ENCODE data around the gene PPP1R3C.

Gene PPP1R3C

DNA sequence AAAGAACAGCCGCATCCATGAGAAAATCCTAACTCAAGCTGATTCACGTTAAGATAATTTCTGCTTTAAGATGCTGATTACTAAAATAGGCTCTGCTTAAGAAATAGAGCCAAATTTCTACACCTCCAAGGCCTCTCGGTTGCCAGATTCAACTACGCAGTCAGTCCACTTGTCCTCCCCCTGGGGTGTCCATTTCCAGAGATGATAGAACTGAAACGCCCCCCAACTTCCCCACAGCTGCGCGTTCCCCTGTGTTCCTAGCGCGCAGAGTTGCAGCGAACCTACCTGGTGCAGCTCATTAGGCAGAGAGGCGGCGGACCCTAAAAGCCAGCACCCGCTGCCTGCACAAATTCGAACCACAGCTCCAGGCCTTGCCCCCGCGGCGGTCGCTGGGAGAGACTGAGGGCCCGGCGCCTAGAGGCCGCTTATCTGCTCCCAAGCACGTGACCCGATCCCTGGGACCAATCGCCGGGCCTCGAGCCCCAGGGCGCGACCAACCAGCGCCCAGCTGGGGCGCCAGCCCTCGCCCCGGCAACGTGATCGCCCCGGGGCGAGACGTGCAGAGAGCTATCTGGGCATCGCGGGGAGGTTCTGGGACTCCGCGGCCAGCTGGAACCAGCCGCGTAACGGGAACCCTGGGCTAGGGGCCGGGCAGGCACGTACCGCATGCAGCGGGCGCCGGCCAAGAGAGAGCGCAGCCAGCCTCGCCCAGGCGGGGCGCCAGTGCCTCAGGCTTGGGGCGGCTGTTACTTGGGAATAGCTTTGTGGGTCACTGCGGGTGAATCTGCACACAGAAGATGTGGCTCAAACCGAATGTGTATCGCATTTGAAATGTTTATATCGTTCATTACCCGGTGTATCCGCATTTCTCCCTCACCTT lies at the start of gene PPP1R3C:
Gene PPP1R3C (minus strand): TSS at position 401 of the 880 bp plus-strand sequence. CDS start 102 bp downstream, at position 299.
- DNase-seq (ENCODE audit: low spot score): no peak

DNA sequence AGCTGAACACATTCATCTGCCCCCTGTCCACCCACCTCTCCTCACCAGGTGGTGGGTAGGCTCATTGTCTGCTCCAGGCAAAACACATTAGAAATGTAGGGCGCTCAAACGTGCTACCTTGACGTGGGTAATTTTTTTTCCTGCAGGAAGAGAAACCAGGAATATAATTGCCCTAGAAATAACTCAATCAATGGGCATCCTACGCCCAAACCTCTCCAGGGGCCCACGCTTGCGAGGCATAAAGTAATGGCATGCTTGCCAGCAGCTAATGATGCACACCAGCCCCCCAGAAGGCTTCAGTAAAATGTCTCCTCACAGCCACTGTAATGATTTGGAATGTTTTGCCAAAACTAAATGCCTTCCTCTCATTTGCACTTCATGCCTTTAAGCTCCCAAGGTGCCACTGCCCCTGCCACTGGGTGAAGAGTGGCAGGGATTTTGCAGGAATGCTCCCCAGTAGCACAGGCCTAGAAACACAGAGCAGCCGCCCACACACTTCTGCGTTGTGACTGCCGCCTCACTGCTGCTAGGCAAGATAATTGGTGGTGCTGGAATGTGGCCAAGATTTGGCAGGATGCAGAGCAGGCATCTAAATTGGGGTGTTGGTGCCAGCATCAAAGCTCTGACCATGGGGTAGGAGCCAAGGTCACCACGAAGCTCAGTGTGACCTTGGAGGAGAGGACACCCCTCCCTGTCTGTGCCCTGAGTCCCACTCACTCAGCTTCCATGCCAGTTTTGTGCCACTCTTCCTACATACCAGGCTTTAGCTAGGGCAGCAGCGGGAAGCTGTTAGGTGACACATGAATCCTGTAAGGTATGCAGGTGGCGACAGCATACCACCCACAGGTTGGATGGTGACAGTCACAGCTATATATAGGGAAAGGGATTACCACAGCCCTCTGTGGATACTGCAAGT lies 48.7 kb upstream of the PPP1R3C start:
- no peak for DNase-seq (ENCODE audit: low spot score)

DNA sequence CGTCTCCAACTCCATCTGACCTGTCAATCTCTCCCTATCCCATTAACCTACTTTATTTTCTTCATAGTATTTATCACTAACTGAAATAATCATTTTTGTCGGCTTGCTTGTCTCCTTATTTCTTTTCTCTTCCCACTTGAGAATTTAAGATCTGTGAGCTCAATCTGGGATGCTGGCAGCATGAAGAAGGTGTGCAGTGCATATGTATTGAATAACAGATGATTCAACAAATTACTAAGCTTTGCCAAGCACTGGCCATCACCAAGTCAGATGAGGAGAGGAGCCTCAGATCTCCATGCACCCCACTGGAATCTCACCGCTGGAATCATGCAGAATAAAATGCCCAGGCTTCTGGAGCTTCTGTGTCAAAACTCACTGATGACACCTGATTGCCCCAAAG lies 47.6 kb upstream of the PPP1R3C start:
- no peak for DNase-seq (ENCODE audit: low spot score)

DNA sequence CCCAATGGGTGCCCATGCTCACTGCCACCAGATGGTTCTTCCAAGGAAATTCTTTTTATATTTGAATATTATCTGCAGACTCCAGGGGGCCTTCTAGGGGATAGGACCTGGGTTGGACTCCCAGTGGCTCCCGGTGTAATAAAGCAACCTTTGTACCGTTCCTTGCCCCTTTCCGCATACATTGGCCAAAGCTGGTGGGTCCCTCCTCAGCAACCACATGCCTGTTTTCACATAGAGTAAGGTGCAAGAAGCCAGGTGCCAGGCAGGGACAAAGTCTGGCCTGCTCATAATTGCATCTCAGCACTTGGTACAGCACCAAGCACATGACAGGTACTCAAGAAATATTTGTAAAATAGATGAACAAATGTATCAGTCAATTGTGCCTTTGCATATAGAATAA lies 46.4 kb upstream of the PPP1R3C start:
- DNase-seq (ENCODE audit: low spot score): no peak

DNA sequence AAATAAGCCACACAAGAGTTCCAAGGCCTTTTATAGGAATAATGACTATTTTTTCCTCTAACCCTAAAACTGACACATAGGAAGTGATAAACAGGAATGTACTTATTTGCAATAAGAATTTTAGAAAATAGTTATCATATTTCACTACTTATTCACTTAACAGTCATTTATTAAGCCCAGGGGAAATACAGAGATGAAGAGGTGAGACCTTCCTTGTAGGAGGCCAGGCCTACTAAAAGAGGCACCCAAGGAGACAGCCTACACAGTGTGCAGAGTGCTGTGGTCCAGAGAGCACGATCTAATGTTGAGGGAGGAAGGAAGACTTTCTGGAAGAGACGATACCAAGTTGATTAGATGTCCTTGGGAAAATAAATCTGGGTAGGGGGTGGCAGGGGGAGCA lies 45.0 kb upstream of the PPP1R3C start:
- DNase-seq (ENCODE audit: low spot score): no peak

DNA sequence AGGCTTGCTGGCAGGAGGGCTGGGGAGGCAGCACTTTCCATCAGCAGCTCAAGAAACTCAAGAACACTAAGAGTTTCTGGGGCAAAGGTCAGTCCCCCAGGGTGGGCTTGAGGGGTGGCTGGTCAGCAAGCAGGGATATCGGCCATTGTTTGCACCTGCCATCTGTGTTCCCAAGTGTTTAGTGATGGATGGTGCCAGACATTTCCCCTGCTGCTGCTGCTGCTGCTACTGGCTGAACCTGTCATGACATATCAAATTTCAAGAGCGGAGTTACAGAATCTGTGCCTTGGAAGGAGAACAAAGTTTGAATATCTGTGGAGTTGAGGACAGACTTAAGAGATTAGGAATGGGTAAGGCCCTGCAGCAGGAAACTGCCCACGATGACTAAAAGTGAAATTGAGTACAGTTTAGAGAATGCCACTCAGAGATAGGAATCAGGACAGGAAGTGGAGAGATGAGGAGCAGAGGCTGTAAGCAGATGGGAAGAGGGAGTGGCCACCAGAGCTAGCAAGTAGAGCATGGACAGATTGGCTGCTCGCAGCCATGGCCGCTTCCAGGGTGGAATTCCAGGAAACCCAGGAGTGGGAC lies 39.2 kb upstream of the PPP1R3C start:
- no peak for DNase-seq (ENCODE audit: low spot score)

DNA sequence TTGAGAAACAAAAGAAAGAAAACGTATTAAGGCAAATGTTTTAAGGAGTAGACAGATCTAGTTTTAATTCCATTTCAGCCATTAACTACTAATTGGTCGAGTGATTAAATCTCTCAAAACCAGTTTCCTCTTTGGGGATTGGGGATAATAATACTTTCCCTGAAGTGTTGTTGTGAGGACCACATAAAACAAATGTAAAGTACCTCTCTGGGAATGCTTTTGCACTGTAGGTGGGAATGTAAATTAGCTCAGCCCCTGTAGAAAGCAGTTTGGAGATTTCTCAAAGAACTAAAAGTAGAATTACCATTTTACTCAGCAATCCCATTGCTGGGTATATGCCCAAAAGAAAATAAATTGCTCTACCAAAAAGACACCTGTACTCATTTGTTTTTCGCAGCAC lies 36.0 kb upstream of the PPP1R3C start:
- DNase-seq (ENCODE audit: low spot score): no peak

DNA sequence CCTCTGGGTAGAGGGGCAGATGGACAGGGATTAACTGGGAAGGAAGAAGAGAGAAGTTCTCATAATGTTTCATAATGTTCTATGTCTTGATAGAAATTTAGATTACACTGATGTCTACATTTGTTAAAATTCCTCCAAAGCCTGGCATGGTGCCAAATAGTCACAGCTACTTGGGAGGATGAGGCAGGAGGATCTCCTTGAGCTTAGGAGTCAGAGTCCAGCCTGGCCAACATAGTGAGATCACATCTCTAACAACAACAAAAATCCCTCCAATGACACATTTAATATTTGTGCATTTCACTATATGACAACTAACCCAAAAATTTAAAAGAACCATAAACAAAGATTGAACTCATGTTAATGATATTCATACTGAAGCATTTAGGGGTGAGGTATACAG lies 33.0 kb upstream of the PPP1R3C start:
- no peak for DNase-seq (ENCODE audit: low spot score)

DNA sequence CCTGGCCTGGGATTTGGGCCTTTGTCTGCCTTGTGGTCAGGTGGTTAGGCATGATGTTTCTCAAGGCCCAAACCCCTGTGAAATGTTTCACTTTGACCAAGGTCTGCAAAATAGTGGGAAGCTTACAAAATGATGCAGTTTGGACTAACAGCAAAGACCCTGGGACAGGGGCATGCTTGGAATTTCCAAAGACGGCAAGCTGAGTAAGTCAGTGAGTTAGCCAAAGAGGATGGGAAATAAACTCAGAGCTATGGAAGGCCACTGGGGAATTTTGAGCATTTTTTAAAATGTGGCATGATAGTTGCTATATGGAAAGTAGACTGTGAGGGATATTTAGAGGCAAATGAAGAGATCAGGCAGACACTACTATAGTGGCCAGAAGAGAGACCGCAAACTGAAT lies 31.6 kb upstream of the PPP1R3C start:
- no peak for DNase-seq (ENCODE audit: low spot score)

DNA sequence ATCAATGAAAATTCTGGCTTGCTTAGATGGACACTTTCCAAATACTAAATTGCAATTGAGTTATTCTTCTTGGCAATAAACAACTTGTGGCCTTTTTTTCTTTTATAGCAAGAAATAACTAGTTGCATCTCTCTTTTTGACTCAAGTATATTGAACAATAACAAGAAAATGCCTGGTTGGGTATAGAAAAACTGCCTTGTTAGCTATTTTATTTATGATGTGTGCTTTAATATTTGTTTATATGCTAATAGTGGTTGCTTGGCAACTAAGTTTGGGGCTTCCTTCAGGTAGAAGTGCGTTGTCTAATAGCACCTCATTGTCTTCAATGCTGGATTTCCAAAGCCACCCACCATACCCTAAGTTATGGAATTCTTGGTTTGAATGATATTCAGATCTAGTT lies 30.1 kb upstream of the PPP1R3C start:
- DNase-seq (ENCODE audit: low spot score): no peak

DNA sequence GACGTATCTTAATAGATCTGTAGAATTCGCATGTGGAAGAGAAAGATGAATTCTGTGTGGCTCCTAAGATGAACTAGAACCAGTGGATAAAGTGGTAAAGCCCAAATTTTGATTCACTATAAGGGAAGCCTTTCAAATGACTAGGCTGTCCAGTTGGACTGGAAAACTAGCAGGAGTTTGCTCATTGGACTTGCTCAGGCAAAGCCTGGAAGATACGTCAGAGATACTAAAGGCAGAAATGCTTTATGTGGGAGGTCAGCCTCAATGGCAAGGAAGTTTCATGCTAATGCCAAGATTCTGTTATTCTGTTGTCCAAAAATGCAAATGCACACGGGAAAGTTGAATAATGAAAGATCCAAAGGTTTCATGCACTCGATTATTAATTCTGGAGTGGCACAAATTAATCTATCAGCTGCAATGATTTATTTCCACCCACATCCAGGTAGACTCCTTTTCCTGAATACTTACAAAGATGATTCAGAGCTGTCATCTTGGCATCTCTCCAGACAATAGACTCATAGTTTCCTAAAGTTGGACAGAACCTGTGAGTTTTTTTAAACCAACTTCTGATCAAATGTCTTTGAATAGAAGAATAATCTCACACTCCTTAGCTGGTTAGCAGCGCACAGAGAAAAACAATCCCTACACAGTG lies 20.5 kb upstream of the PPP1R3C start:
- DNase-seq (ENCODE audit: low spot score): no peak

DNA sequence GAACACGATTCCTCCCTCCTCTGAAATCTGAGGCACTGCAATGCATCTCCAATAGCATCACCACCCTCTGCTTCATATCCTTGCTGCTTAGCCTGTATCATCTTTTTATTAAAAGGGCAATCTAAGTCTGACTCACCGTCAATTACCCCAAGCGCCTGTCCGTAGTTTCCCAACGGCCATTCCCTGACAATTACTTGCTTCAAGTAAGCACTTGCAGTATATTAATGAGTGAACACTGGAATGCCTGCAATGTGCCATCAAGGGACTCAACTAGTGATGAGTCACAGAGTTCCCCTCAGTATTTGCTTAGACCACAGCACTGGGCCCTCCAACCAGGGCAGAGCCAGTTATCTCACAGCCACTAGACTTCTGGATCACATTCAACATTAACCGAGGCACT lies 19.5 kb upstream of the PPP1R3C start:
- DNase-seq (ENCODE audit: low spot score): no peak

DNA sequence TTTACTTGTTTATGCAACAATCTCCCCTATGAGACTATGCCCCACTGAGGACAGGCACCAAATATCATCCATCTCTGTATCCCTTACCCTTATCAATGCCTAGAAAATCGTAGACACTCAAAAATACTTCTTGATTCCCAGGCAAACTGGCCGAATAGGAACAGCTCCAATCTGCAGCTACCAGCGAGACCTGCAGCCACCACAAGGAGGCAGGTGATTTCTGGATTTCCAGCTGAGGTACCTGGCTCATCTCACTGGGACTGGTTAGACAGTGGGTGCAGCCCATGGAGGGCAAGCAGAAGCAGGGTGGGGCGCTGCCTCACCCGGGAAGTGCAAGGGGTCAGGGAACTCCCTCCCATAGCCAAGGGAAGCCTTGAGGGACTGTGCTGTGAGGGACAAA lies 10.8 kb upstream of the PPP1R3C start:
- no peak for DNase-seq (ENCODE audit: low spot score)

DNA sequence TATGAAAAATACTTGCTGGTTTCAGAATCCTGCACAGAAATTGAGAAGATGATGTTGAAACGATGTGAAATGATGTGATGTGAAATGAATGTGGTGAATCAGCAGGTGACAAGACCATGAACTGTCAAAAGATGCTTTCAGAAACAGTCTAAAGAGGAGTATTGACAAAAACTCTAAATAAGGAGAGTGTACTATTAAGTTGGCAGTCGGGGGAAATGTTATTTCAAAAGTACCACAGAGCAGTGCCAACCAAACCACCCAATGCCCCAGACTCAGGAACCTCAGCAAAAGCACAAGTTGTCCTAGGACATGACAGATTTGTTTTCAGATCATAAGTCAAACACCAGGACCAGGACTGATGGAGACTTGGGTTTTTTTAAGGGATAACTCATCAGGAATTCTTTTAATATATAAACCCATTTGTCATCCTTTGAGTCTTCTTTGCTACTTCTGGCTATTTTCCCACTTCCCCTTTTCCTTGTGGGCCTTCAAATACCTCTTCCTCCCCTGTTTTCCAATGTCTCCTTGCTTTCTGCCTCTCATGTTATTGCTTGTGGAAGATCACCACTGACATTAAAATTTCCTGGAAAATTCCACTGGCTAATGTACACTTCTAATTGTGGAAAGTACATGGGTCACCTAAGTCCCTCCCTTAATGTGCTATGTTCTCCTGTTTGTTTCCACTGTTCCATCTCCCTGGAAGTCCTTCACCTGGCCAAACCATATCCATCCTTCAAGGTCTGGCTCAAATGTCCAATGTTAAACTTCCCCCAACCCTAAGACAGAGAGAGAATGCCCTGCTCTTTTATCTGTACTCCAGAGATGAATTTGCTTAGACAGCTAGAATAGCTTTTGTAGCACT lies 10.2 kb upstream of the PPP1R3C start:
- DNase-seq (ENCODE audit: low spot score): no peak

DNA sequence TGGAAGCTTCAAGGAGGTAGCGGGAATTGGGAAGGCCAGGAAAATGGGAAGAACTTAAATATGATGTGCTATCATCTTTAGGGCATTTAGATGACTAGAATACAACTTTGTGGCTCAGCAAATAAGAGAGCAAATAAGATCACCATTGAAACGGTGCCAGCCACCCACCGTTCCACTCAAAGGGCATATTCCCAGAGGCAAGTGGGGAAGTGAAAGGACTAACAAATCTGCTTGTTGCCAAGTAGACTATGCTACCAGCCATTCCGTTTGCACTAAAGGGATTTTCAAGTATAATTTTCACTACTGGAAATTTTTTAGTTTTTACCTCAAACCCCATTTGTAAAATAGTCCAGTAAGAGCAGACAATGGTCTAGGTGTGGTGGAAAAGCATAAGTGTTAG lies 4.0 kb upstream of the PPP1R3C start:
- DNase-seq (ENCODE audit: low spot score): no peak

DNA sequence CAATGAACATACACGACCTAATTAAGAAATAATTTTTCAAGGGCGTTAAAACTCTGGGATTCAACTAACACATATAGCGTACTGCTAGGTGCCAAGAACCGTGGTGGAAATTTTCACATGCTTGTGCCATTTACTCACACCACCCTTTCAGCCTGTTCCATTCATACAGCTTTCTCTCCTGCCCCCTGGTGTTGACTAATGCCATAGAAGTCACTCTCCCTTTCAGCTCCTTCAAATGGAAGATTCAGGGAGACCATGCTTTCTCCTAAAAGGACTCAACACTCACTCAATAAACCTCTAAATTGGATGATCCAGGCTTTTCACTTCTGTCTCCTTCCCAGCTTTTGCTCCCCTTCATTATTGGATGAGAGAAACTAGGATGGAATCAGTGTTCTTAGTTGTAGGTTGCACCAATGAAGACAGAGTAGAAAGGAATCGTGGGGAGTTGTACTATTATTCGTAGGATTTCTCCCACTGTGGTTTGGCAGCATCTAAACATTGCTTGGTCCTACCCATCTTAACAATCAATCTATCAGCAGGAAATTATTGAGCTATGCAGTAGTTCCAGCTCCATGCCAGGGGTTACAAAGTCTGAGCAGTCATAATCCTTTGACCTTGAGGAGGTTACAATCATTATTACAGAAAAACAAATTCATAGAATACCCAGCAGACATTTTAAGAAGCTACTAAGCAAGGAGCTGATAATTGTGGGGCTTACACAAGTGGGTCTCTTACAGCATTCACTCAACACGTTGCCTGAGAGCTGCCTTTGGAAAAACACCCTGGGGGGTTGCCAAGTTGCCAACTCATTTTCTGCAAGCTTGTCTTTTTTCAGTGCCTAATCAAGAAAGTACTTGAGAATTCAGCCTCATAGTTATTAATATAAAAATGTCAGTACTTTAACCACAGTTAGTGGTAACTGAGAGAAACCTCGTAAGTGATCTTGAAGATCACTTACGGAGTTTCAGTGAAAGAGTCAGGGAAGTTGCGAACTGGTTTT lies 2.8 kb upstream of the PPP1R3C start:
- peak; percentile 54 for DNase-seq (ENCODE audit: low spot score)

DNA sequence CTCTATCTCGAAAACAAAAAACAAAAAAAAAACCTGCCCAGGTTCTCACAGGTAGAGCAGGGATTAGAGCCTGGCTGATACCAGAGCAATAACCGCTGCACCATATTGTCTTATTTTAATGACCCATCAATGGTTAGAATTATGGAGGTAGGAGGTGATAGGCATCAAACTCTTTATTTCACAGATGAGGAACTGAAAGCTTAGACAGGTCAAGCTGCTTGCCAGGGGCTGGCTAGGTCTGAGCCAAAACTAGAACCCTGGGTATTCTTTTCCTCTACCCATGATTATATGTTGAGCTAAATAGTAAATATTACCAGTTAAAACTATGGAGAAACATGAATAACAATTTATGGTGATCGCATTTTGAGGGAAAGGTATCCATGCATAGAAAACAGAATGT lies 2.0 kb upstream of the PPP1R3C start:
- no peak for DNase-seq (ENCODE audit: low spot score)

DNA sequence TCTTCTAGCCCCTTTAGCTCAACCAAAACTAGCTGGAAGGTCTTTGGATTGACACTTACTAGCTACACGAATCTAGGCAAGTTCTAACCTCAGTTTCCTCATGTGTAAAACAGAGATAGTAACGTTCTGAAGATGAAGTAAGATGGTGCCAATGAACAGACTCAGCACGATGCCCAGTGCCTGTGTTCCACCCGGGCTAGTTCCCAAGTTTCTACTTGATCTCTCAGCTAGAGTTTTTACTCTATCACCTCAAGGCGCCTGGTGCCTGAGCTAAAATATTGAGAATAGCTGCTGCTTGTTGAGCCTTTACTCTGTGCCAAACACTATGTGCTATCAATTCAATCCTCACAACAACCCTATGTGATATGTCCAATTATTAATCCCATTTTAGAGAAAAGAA lies 1.4 kb upstream of the PPP1R3C start:
- DNase-seq (ENCODE audit: low spot score): no peak

DNA sequence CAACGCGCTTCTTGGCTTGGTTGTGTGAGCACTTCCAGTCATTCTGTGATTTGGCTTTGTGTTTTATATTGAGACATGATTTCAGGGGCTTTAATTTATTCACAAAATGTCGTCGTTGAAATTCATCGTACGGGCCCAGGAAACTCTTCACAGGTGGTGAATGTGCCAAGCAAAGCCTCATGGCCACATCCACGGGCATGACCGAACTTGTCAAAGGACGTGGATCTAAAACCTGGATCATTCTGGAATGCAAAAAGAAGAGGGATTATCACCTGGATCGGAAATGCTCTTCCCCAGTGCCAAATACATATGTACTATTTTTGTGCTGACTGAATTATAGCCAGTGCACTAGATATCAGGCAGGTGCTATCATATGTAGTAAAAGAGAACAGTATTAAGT lies 2.2 kb downstream of the PPP1R3C start:
- DNase-seq (ENCODE audit: low spot score): no peak

Measured in CD4-positive, alpha-beta T cell treated with Interleukin-2 at 100 ng/mL for 4 hours (primary cell).